ENCODE results near the gene RASSF7.

Gene RASSF7

GRCh38 chr11:587546-587945 lies 26.8 kb downstream of the RASSF7 start:
- no peak for DNase-seq

DNA sequence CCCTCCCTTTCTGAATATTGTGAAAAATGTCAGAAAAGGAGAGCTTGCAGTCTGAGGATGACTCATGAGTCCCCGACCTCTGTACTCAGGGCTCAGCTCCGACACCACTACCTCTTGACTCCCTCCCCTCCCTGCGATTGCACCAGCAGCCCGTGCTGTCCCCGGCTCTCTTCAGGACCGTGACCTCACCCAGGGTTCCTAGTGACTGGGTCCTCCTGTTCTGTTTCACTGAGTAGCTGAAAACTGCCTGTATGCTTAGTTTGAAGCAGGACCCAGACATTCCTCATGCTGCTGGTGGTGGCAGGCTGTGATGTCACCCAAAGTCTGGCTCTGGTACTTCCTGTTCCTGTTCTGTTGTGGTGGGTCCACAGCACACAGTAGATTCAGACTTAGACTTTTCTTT lies 27.2 kb downstream of the RASSF7 start:
- DNase-seq = peak; percentile 11 to 21

GRCh38 chr11:589798-590197 lies 29.0 kb downstream of the RASSF7 start:
- DNase-seq = no peak

GRCh38 chr11:590997-591396 lies 30.2 kb downstream of the RASSF7 start:
- DNase-seq = no peak

GRCh38 chr11:592501-592900 lies 31.7 kb downstream of the RASSF7 start:
- no peak for DNase-seq

DNA sequence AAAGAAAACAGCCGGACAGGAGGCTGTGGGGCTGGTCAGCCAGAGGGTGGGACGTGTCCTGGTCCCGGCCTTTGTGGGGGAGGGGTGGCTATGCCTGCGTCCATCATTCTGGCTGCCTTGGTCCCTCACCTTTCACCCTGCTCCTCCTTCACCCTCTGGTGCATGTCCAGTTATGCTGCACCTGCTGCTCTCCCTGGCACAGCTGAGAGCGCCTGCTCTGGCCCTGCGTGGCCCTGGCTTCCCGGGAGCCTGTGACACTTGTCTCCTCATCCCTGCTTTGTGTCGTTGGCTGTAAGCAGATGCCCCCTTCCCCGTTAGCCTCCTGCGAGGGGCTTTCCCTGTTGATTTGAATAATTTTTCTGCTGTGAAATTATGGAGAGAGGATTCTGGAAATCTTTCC lies 32.1 kb downstream of the RASSF7 start:
- DNase-seq = no peak

DNA sequence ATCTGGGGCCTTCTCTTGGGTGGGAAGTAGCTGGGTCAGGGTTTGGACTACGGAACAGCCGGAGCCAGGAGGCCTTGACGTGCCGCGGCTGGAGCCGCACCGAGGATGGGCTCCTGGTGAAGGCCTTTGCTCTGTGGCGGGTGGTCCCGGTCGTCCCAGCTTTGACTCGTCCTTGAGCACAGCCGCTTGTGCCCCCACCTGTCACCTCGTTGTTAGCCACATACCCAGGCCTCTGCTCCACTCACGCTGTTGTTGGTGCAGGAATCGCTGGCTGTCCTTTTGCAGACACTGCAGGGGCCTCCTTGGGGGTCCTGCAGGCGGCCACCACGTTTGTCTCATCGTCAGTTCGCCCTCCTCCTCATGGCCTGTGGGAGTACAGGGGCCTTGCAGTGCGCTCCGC lies 32.6 kb downstream of the RASSF7 start:
- no peak for DNase-seq

DNA sequence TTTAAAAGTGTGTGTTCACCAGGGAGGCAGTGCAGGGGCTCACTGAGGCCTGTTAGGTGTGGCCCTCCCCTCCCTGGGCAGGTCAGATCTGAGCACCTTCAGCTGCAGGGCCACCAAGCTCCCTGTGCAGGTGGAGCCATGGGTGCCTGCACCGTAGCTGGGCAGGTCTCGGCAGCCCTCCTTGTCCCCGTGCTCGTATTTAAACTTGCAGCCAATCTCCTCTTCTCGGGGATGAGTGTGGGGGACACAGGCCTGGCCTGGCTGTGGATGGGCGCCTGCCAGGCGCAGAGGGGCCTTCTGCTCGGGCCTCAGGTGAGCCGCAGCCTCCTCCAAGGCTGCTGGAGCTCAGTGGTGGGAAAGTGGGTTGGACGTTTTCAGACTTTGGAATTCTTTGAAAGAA lies 34.6 kb downstream of the RASSF7 start:
- no peak for DNase-seq

GRCh38 chr11:596374-596773 lies 35.6 kb downstream of the RASSF7 start:
- DNase-seq = no peak

- DNase-seq = no peak
These were observed 36.5 kb downstream of the RASSF7 start for GRCh38 chr11:597166-597725.

DNA sequence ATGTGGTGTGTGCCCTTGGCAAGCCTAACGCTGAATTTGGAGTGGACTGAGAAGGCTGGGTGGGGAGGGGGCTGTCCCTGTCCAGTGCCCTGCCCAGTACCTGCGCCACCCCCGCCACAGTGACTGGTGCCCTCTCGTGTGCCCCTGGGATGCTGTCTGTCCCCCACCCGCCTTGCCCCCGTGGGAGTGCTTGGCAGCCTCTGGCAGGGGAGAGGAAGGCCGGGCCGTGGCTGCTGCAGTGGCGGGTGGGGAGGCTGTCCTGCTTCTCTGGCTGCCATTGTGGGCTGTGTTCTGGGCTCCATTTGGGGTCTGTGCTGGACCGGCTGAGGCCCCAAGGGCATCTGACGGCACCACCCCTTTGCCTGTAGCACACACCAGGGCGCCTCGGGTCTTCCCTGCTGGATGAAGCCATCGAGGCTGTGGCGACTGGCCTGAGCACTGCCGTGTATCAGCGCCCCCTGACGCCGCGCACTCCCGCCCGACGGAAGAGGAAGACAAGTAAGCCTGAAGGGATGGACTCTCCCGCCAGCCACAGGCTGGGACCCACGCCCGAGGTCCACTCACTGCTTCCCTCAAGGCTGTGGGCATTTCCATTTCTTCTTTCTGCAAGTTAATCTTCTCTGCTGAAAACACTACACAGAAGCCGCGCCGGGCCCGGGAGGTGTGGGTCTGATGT lies 37.4 kb downstream of the RASSF7 start:
- DNase-seq = no peak

- DNase-seq = no peak
These were observed 40.9 kb downstream of the RASSF7 start for GRCh38 chr11:601573-602245.

DNA sequence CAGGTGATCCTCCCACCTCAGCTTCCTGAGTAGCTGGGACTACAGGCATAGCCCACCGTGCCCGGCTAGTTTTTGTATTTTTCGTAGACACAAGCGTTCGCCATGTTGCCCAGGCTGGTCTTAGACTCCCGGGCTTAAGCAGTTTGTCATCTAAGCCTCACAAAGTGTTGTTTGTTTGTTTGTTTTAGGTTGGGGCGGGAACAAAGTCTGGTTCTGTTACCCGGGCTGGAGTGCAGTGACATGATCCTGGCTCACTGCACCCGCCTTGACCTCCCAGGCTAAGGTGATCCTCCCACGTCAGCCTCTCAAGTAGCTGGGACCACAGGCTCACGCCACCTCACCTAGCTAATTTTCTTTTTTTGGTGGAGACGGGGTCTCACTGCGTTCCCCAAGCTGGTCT lies 42.4 kb downstream of the RASSF7 start:
- DNase-seq = no peak

DNA sequence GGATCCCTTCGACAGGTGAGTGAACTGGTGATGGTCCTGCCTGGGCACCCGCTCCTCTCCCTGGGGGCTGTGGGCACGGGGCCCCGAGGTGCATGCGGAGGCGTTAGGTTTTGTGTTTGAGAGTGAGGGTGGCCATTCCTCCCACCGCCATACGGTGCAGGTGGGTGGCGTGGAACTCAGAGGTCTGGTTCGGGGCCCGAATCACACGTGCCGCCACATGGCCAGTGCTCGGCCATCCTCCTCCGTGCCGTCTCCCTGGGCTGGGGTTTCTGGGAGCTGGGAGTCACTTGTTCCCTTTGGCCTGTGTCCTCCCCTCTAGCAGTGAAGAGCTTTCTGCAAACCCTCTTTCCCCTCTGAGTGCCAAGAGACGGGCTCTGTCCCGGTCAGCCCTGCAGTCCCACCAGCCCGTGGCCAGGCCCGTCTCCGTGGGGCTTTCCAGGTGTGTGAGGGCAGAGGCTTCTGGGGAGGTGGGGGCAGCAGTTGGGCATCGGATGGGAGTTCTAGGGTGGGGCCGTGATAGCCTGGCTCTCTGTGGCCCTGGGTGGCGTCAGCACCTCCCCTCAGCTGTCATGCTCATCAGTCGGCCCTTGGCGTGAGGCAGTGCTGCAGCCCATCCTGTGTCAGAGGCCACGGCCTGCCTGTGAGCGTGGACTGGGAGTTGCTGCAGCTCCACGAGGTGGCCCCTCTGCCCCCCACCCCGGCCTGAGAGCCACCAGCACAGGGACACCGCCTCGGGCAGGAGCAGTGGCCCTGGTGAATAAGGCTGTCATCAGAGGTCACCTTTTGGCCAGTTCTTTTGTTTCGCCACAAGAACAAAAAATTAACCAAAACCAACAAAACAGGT lies 44.7 kb downstream of the RASSF7 start:
- no peak for DNase-seq

GRCh38 chr11:606245-606644 lies 45.5 kb downstream of the RASSF7 start:
- no peak for DNase-seq

DNA sequence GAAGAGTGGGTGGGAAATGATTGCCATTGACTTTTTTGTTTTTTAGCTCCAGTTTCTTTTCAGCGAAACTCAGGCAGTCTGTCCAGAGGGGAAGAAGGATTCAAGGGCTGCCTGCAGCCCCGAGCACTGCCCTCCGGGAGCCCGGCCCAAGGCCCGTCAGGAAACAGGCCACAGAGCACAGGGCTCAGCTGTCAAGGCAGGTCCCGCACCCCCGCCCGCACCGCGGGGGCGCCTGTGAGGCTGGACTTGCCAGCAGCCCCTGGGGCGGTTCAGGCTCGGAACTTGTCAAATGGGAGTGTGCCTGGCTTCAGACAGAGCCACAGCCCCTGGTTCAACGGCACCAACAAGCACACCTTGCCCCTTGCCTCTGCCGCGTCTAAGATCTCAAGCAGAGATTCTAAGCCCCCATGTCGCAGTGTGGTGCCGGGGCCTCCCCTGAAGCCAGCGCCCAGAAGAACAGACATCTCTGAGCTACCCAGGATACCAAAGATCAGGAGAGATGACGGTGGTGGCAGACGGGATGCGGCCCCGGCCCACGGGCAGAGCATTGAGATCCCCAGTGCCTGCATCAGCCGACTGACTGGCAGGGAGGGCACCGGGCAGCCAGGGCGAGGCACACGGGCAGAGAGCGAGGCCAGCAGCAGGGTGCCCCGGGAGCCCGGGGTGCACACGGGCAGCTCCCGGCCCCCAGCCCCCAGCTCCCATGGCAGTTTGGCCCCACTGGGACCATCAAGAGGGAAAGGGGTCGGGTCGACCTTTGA lies 46.4 kb downstream of the RASSF7 start:
- no peak for DNase-seq

GRCh38 chr11:607971-608659 lies 47.3 kb downstream of the RASSF7 start:
- DNase-seq = no peak

DNA sequence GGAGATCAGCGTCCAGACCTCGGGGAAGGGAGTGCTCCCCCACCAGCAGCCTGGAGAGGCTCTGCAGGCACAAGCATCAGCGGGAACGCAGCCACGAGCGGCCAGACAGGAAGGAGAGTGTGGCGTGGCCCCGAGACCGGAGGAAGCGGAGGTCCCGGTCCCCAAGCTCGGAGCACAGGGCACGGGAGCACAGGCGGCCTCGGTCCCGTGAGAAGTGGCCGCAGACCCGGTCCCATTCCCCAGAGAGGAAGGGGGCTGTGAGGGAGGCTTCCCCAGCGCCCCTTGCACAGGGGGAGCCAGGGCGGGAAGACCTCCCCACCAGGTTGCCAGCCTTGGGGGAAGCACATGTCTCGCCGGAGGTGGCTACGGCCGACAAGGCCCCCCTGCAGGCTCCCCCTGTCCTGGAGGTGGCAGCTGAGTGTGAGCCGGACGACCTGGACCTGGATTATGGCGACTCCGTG lies 48.1 kb downstream of the RASSF7 start:
- no peak for DNase-seq

GRCh38 chr11:609341-609811 lies 48.6 kb downstream of the RASSF7 start:
- no peak for DNase-seq

GRCh38 chr11:610146-610801 lies 49.5 kb downstream of the RASSF7 start:
- no peak for DNase-seq
